Stimulated activated CD4-positive, alpha-beta T cell treated with anti-CD3 and anti-CD28 coated beads, Interleukin-15, amount 100 ng/mL, for 1 hour (primary cell): Measurements from ENCODE around the gene ARHGAP10.

Experiments used
- DNase-seq, 2 donors: peaks; one replicate each; pipeline ENCODE4 v3.0.0-alpha.2; 2020; ENCODE audit warnings: low read depth in 1 of 2, low spot score in 1 of 2

The ARHGAP10 gene

GRCh38 chr4:147732518-147733235 is 789 bp downstream of the ARHGAP10 start:
- no peak for DNase-seq

- no peak for DNase-seq
These were observed 1.9 kb downstream of the ARHGAP10 start for GRCh38 chr4:147733716-147734344.

GRCh38 chr4:147734496-147734895 is 2.6 kb downstream of the ARHGAP10 start:
- DNase-seq = no peak

GRCh38 chr4:147735413-147736301 is 3.8 kb downstream of the ARHGAP10 start:
- DNase-seq = no peak

GRCh38 chr4:147736458-147736857 is 4.6 kb downstream of the ARHGAP10 start:
- DNase-seq = no peak

- DNase-seq = no peak
These were observed 5.7 kb downstream of the ARHGAP10 start for GRCh38 chr4:147737623-147738022.

GRCh38 chr4:147739239-147739823 is 7.4 kb downstream of the ARHGAP10 start:
- no peak for DNase-seq

- DNase-seq = no peak
These were observed 8.3 kb downstream of the ARHGAP10 start for GRCh38 chr4:147740176-147740575.

GRCh38 chr4:147741190-147741788 is 9.4 kb downstream of the ARHGAP10 start:
- no peak for DNase-seq

GRCh38 chr4:147747787-147748454 is 16.0 kb downstream of the ARHGAP10 start:
- DNase-seq = no peak

- no peak for DNase-seq
These were observed 18.0 kb downstream of the ARHGAP10 start for GRCh38 chr4:147749811-147750321.

GRCh38 chr4:147753047-147753446 is 21.2 kb downstream of the ARHGAP10 start:
- DNase-seq = no peak

- no peak for DNase-seq
These were observed 22.2 kb downstream of the ARHGAP10 start for GRCh38 chr4:147754037-147754445.

GRCh38 chr4:147755561-147756295 is 23.8 kb downstream of the ARHGAP10 start:
- DNase-seq = no peak

- DNase-seq = no peak
These were observed 24.5 kb downstream of the ARHGAP10 start for GRCh38 chr4:147756417-147756816.

GRCh38 chr4:147760176-147760575 is 28.3 kb downstream of the ARHGAP10 start:
- DNase-seq = no peak

- DNase-seq = no peak
These were observed 28.8 kb downstream of the ARHGAP10 start for GRCh38 chr4:147760695-147761094.

- no peak for DNase-seq
These were observed 29.5 kb downstream of the ARHGAP10 start for GRCh38 chr4:147761218-147761883.

- no peak for DNase-seq
These were observed 32.4 kb downstream of the ARHGAP10 start for GRCh38 chr4:147764337-147764736.
